T-helper 2 cell treated with Interferon-gamma antibody and Interleukin-4, amounts not matched to agents 100 ng/mL and 5 ng/mL, for 36 hours (primary cell): ENCODE results near the gene NCAPD3. TPM values are rescaled to one million over a fixed set of nuclear protein-coding genes. Genes with fewer than 3 reads are reported as not detected.

Experiments
- intact Hi-C: fragments of 100-400 bp; cut with micrococcal nuclease; formaldehyde crosslinking; loops from one replicate; pipeline ENCODE4 v1.15.1; 2023
- total RNA-seq: library from RNA; stranded (reverse); gene quantifications from 2 replicates; pipeline ENCODE4 v1.2.3, GENCODE V29; 2022

NCAPD3 gene
- total RNA-seq, 1 donor from 2014 or later, result 104 TPM

DNA sequence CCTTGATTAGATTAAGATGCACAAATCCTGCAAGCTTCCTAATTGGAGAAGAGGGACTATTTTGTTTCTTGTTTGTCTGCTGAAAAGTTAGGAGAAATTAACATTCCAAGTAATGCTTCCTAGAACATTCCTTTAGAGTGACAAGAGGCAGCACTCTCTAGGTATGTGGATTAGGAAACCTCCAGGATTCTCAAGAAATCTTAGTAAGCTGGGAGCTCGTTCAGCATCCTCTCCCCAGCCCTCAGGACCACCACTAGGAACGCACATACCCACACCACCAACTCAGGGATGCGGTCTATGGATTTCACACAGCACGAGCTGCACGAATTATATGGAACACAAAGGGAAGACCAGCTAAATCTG lies 52.9 kb downstream of the NCAPD3 start:
- intact Hi-C loops, result no loop called here

- intact Hi-C loops, result no loop called here
These were observed 53.4 kb downstream of the NCAPD3 start for GRCh38 chr11:134170177-134170918.

DNA sequence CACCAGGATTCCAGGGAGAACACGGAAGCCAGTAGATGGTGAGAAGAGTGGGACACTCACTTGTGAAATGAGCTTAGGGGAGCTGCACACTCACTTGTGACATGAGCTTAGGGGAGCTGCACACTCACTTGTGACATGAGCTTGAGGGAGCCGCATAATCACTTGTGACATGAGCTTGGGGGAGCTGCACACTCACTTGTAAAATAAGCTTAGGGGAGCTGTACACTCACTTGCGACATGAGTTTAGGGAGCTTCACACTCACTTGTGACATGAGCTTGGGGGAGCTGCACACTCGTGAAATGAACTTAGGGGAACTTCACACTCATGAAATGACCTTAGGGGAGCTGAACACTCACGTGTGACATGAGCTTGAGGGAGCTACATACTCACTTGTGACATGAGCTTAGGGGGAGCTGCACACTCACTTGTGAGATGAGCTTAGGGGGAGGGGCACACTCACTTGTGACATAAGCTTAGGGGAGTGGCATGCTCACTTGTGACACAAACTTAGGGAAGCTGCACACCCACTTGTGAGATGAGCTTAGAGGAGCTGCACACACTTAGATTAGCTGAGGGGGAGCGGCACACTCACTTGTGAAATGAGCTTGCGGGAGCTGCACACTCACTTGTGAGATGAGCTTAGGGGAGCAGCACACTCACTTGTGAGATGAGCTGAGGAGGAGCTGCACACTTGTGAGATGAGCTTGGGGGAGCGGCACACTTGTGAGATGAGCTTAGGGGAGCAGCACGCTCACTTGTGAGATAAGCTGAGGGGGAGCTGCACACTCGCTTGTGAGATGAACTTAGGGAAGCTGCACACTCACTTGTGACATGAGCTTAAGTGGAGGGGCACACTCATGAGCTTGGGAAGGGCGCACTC lies 59.0 kb downstream of the NCAPD3 start:
- intact Hi-C loops, result no loop called here

DNA sequence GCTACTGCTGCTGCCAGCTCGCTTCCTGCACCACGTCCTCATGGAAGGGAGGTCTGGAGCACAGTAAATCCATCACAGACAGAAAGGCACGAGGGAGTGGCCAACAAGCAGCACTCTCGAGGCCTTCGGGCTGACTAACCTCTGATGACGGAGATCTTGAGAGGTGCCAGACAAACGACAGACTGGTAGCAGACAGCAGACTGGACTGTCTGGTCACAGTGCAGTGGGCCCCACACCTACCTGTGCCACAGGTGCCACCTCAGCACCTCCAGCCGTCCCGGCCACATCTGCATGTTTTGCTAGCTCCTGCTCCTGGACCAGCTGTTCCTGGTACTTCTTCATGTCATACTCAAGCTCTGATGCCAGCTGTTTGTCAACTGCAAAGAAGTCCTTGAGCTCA lies 64.1 kb downstream of the NCAPD3 start:
- intact Hi-C loops, result no loop called here

GRCh38 chr11:134158023-134158422 lies 65.7 kb downstream of the NCAPD3 start:
- intact Hi-C loops, result no loop called here

DNA sequence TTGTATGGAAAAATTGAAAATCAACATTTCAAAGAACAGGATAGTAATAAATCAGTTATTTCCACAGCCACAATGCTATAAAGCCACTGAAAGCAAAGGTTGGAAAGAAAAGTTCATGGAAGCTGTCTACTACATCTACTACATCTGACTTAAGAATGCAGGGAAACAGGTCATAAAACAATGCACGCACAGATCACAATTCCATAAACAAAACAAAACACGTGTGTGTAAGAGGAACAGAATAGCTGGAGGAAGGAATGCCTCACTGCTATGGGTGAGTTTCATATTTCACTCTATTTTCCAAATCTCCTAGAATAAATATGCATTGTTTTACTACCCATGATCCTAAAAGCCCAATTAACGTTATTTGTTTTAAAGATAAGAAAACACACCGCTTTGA lies 66.3 kb downstream of the NCAPD3 start:
- intact Hi-C loops, result no loop called here

GRCh38 chr11:134155946-134156865 lies 67.6 kb downstream of the NCAPD3 start:
- intact Hi-C loops, result no loop called here

GRCh38 chr11:134155456-134155855 lies 68.3 kb downstream of the NCAPD3 start:
- intact Hi-C loops, result no loop called here

- intact Hi-C loops, result no loop called here
These were observed 69.3 kb downstream of the NCAPD3 start for GRCh38 chr11:134154441-134154840.

- intact Hi-C loops, result no loop called here
These were observed 70.4 kb downstream of the NCAPD3 start for GRCh38 chr11:134153147-134153905.

DNA sequence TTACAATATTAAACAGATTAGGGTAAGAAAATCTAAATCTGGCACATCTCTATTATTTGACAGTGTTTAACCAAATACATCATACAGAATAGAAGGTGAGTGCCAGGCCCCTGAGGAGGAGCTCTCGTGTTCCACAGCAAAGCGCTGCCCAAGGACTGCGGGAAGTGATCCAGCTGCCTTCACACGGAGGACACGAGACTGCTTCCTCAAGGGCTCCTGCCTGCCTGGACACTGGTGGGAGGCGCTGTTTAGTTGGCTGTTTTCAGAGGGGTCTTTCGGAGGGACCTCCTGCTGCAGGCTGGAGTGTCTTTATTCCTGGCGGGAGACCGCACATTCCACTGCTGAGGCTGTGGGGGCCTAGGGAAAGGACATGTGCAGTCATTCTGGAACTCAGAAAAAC lies 71.1 kb downstream of the NCAPD3 start:
- intact Hi-C loops, result no loop called here

DNA sequence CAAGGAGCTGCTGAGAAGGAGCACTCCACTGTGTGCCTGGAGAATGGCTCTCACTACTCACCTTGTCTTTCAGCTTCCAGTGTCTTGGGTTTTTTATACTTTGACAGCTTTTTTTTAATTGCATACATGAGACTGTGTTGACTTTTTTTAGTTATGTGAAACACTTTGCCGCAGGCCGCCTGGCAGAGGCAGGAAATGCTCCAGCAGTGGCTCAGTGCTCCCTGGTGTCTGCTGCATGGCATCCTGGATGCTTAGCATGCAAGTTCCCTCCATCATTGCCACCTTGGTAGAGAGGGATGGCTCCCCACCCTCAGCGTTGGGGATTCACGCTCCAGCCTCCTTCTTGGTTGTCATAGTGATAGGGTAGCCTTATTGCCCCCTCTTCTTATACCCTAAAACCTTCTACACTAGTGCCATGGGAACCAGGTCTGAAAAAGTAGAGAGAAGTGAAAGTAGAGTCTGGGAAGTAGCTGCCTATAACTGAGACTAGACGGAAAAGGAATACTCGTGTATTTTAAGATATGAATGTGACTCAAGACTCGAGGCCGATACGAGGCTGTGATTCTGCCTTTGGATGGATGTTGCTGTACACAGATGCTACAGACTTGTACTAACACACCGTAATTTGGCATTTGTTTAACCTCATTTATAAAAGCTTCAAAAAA lies 72.6 kb downstream of the NCAPD3 start:
- intact Hi-C loops, result no loop called here

- intact Hi-C loops, result no loop called here
These were observed 73.4 kb downstream of the NCAPD3 start for GRCh38 chr11:134150195-134150903.

- intact Hi-C loops, result no loop called here
These were observed 74.4 kb downstream of the NCAPD3 start for GRCh38 chr11:134149371-134149770.

GRCh38 chr11:134146598-134146997 lies 77.2 kb downstream of the NCAPD3 start:
- intact Hi-C loops, result no loop called here

- intact Hi-C loops, result no loop called here
These were observed 78.1 kb downstream of the NCAPD3 start for GRCh38 chr11:134145715-134146114.

DNA sequence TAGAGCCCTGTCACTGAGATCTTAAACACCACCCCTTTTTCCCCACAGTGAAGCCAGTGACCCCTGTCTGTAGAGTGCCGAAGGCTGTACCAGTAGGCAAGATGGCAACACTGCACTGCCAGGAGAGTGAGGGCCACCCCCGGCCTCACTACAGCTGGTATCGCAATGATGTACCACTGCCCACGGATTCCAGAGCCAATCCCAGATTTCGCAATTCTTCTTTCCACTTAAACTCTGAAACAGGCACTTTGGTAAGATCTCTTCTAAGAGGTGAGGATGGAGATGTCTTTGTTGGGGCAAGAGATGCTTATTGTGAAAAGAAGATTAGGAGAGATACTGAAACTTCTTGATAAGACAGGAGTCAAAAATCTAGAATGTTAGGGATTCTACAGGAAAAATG lies 79.0 kb downstream of the NCAPD3 start:
- intact Hi-C loops, result no loop called here

DNA sequence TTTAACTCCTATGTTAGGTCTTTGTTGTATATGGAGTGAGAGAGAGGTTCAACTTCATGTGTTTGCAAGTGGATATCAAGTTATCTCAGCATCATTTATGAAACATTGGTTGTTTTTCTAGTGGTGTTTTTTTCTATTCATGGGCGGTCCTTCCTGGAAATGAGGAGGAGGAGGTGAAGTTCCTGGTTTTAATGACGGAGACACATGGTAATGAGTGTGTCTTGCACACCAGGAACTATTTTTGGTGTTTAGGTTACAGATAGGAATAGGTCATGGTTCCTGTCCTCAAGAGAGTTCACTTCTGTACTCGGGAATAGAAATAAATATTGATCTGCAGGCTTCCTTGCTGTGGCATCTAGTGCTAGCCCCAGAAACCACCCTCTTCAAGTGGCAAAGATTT lies 80.0 kb downstream of the NCAPD3 start:
- intact Hi-C loops, result no loop called here

DNA sequence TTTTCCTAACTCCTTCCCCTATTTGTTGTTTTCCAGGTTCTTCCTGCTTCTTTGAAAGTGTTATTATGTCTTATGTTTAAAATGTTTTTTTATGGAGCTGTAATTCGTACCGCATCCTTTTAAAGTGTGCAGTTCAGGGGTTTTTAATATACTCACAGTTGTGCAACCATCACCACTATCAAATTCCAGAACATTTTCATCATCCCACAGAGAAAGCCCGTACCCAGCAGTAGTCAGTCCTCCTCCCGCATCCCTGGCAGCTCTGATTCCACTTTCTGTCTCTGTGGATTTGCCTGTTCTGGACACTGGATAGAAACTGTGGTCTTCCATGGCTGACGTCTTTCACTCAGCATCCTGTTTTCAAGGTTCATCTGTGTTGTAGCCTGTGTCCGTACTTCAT lies 81.2 kb downstream of the NCAPD3 start:
- intact Hi-C loops, result no loop called here
